SK-N-SH (cell line): Measurements from ENCODE around the gene ACP5. TPM values are rescaled to one million over a fixed set of nuclear protein-coding genes. Genes with fewer than 3 reads are reported as not detected.

Source experiments
- CTCF ChIA-PET: fragments of 300-600, 350-600 bp; formaldehyde crosslinking; extraction: SDS; loops from one replicate; lab custom pipeline; 2021; lab: Yijun Ruan, JAX
- POLR2A ChIA-PET: fragments of 350-600 bp; sonication (Branson Sonifier 250); formaldehyde crosslinking; extraction: SDS; loops from one replicate; lab custom pipeline; 2020; ENCODE audit warnings: antibody characterized with exemption, inconsistent platforms; lab: Yijun Ruan, JAX
- DNase-seq: peaks from one replicate; pipeline ENCODE4 v3.0.0; 2012
- H2AFZ ChIP-seq: fragments of 200-600 bp; sonication (generic); 2 replicates; pipeline ENCODE4 v1.8.1; 2016; ENCODE audit warnings: antibody characterized with exemption, mild to moderate bottlenecking, low read depth
- H3F3A ChIP-seq: fragments of 200-600 bp; sonication (generic); replicated peaks from 2 replicates; pipeline ENCODE3; 2016; ENCODE audit warnings: antibody characterized with exemption, mild to moderate bottlenecking; ENCODE audit not compliant: insufficient read depth
- H3K27ac ChIP-seq, 2 experiments: fragments of 200-500 bp in 1 of 2; fragments of 200-600 bp in 1 of 2; sonication (Bioruptor generic) in 1 of 2; sonication (generic), shearing (Covaris generic) in 1 of 2; 2 replicates each; pipeline versions ENCODE4 v1.5.1 to v1.6.1; 2014 to 2016; ENCODE audit warnings: low read depth in 2 of 2, inconsistent platforms in 1 of 2, low read length in 1 of 2, mild to moderate bottlenecking in 1 of 2, mixed read lengths in 1 of 2
- H3K27me3 ChIP-seq: fragments of 200-600 bp; sonication (generic), shearing (Covaris generic); 2 replicates; pipeline ENCODE4 v1.6.1; 2016; ENCODE audit warnings: mixed run types; ENCODE audit not compliant: insufficient read depth
- H3K36me3 ChIP-seq, 2 experiments: fragments of 200-500 bp in 1 of 2; fragments of 200-600 bp in 1 of 2; sonication (Bioruptor generic) in 1 of 2; sonication (generic) in 1 of 2; replicated peaks in 1 of 2; 2 replicates each; pipeline versions ENCODE3 to v1.5.1; 2014 to 2016; ENCODE audit warnings: low read length in 1 of 2, mild to moderate bottlenecking in 1 of 2; ENCODE audit not compliant: insufficient read depth in 2 of 2, control insufficient read depth in 1 of 2
- H3K4me1 ChIP-seq, 2 experiments: fragments of 200-500 bp in 1 of 2; fragments of 200-600 bp in 1 of 2; sonication (Bioruptor generic) in 1 of 2; sonication (generic), shearing (Covaris generic) in 1 of 2; 2 replicates each; pipeline versions ENCODE4 v1.5.1 to v1.6.1; 2014 to 2016; ENCODE audit warnings: low read depth in 1 of 2, low read length in 1 of 2, mixed run types in 1 of 2; ENCODE audit not compliant: insufficient read depth in 2 of 2, control insufficient read depth in 1 of 2
- H3K4me2 ChIP-seq: fragments of 200-600 bp; sonication (generic), shearing (Covaris generic); 2 replicates; pipeline ENCODE4 v1.6.1; 2017; ENCODE audit warnings: mixed run types
- H3K4me3 ChIP-seq, 2 experiments: fragments of 200-500 bp in 1 of 2; fragments of 200-600 bp in 1 of 2; sonication (Bioruptor generic) in 1 of 2; sonication (generic), shearing (Covaris generic) in 1 of 2; 2 replicates each; pipeline versions ENCODE4 v1.5.1 to v1.8.1; 2014 to 2016; ENCODE audit warnings: low read depth in 2 of 2, inconsistent platforms in 1 of 2, low read length in 1 of 2, mild to moderate bottlenecking in 1 of 2, mixed read lengths in 1 of 2, moderate library complexity in 1 of 2
- H3K79me2 ChIP-seq: fragments of 200-600 bp; sonication (generic); 2 replicates; pipeline ENCODE4 v1.8.1; 2017; ENCODE audit warnings: mild to moderate bottlenecking; ENCODE audit not compliant: insufficient read depth
- H3K9ac ChIP-seq: fragments of 200-600 bp; sonication (generic); 2 replicates; pipeline ENCODE4 v1.6.1; 2017; ENCODE audit warnings: mixed run types
- H3K9me2 ChIP-seq: fragments of 200-600 bp; sonication (generic); 2 replicates; pipeline ENCODE4 v1.6.1; 2017; ENCODE audit warnings: mixed run types
- H3K9me3 ChIP-seq: fragments of 200-600 bp; sonication (generic); 2 replicates; pipeline ENCODE4 v1.6.1; 2017; ENCODE audit warnings: mixed run types, mild to moderate bottlenecking, moderate library complexity
- H4K20me1 ChIP-seq: fragments of 200-600 bp; sonication (generic); 2 replicates; pipeline ENCODE4 v1.6.1; 2017; ENCODE audit warnings: mild to moderate bottlenecking, mixed run types; ENCODE audit not compliant: insufficient read depth
- CHD2 ChIP-seq: fragments of 150-350 bp; IDR thresholded peaks from 2 replicates; pipeline ENCODE4 v1.6.1; 2018; ENCODE audit warnings: low read length; ENCODE audit not compliant: partially characterized antibody
- ELF1 ChIP-seq: IDR thresholded peaks from 2 replicates; pipeline ENCODE4 v1.4.0; 2012
- EP300 ChIP-seq, 2 experiments: IDR thresholded peaks; 2 replicates each; pipeline versions ENCODE4 v1.4.0 to v1.6.1; 2012; ENCODE audit warnings: borderline replicate concordance in 1 of 2, low read depth in 1 of 2, low read length in 1 of 2
- EZH2phosphoT487 ChIP-seq: fragments of 200-600 bp; sonication (generic); IDR thresholded peaks from 2 replicates; pipeline ENCODE4 v1.6.1; 2017; ENCODE audit warnings: low read depth, mixed run types, mild to moderate bottlenecking, antibody characterized with exemption, moderate library complexity, borderline replicate concordance
- FOXJ3 ChIP-seq: sonication (generic); formaldehyde crosslinking; IDR thresholded peaks from 2 replicates; pipeline ENCODE4 v1.5.1; 2020; ENCODE audit warnings: mild to moderate bottlenecking, missing genetic modification reagents
- MXI1 ChIP-seq: IDR thresholded peaks from 2 replicates; pipeline ENCODE4 v1.6.1; 2012; ENCODE audit warnings: mild to moderate bottlenecking, low read depth, low read length, improper control_type of control experiment
- NFIC ChIP-seq: IDR thresholded peaks from 2 replicates; pipeline ENCODE4 v1.4.0; 2012; ENCODE audit warnings: borderline replicate concordance
- NRF1 ChIP-seq: IDR thresholded peaks from 2 replicates; pipeline ENCODE4 v1.6.1; 2012; ENCODE audit warnings: low read depth, mild to moderate bottlenecking, low read length
- POLR2AphosphoS5 ChIP-seq: IDR thresholded peaks from 2 replicates; pipeline ENCODE4 v1.6.1; 2012; ENCODE audit warnings: low read depth, low read length
- RFX5 ChIP-seq: IDR thresholded peaks from 2 replicates; pipeline ENCODE4 v1.6.1; 2012; ENCODE audit warnings: mild to moderate bottlenecking, improper control_type of control experiment, low read length
- RXRA ChIP-seq: IDR thresholded peaks from 2 replicates; pipeline ENCODE4 v1.4.0; 2012; ENCODE audit warnings: low read depth, mild to moderate bottlenecking, borderline replicate concordance
- TEAD4 ChIP-seq: IDR thresholded peaks from 2 replicates; pipeline ENCODE4 v1.4.0; 2012; ENCODE audit warnings: mild to moderate bottlenecking, borderline replicate concordance; ENCODE audit not compliant: insufficient read depth
- WGBS: methylation state at CpG from one replicate; pipeline ENCODE4 v1.1.6; 2017; ENCODE audit warnings: low lambda C conversion rate; 5-methylcytosine and 5-hydroxymethylcytosine counted together
- polyA plus RNA-seq, 3 experiments: library from polyadenylated mRNA; depleted of rRNA; stranded (reverse); fragments of >200 nt; gene quantifications; 2 replicates each; pipeline ENCODE4 v1.2.3, GENCODE V29; 2012
- TF ChIP-seq, protein P1 (sequence below): fragments of 150-350 bp; IDR thresholded peaks from 2 replicates; pipeline ENCODE4 v1.6.1; 2016; ENCODE audit warnings: mild to moderate bottlenecking, low read depth, low read length
- TF ChIP-seq, protein P2 (sequence below): IDR thresholded peaks from 2 replicates; pipeline ENCODE4 v1.4.0; 2012; ENCODE audit warnings: low read depth
- TF ChIP-seq, protein P3 (sequence below): IDR thresholded peaks from 2 replicates; pipeline ENCODE4; 2012
- TF ChIP-seq, protein P4 (sequence below): fragments of 200-600 bp; sonication (generic); IDR thresholded peaks from 2 replicates; pipeline ENCODE4 v1.6.1; 2017; ENCODE audit warnings: antibody characterized with exemption, mild to moderate bottlenecking, moderate library complexity
- TF ChIP-seq, protein P5 (sequence below): IDR thresholded peaks from 2 replicates; pipeline ENCODE4 v1.4.0; 2012; ENCODE audit warnings: low read depth, borderline replicate concordance

The ACP5 gene
- polyA plus RNA-seq, 1 of the 3 experiments (the other 2 are of a cell fraction) = 0.87 TPM

DNA sequence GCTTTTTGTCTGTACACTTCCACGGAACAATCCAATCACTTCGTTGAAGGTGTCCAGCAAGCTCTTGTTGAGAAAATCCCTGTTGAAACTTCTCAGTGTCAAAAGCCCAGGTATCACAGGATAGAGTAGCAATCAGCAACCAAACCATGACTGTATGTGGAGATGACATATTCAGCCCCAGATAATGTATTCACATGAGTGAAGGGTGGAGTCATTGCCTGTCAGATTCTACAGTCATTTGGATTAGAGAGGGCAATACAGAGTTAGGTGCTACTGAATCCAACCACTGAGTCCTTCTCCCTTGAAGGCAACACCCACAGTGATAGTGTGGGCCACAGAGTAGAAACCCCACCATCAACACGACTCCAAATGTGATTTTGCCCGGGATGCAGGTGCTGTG lies 43.1 kb upstream of the ACP5 start:
- ChIA-PET CTCF (interaction anchor here (0.6 kb wide), 1 partner anchor 14 kb away, joined by 3 read pairs; no protein-coding TSS in a partner anchor), POLR2A (no interaction called here)
- peaks cover 29% of the 10 kb centered on the region for H3F3A ChIP-seq
- WGBS = 86% methylated on average over 4 of the region's 4 CpGs
- TF ChIP-seq, protein P1, sequence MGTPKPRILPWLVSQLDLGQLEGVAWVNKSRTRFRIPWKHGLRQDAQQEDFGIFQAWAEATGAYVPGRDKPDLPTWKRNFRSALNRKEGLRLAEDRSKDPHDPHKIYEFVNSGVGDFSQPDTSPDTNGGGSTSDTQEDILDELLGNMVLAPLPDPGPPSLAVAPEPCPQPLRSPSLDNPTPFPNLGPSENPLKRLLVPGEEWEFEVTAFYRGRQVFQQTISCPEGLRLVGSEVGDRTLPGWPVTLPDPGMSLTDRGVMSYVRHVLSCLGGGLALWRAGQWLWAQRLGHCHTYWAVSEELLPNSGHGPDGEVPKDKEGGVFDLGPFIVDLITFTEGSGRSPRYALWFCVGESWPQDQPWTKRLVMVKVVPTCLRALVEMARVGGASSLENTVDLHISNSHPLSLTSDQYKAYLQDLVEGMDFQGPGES = no peak
- TF ChIP-seq, protein P2, sequence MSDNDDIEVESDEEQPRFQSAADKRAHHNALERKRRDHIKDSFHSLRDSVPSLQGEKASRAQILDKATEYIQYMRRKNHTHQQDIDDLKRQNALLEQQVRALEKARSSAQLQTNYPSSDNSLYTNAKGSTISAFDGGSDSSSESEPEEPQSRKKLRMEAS = no peak
- TF ChIP-seq, protein P3, sequence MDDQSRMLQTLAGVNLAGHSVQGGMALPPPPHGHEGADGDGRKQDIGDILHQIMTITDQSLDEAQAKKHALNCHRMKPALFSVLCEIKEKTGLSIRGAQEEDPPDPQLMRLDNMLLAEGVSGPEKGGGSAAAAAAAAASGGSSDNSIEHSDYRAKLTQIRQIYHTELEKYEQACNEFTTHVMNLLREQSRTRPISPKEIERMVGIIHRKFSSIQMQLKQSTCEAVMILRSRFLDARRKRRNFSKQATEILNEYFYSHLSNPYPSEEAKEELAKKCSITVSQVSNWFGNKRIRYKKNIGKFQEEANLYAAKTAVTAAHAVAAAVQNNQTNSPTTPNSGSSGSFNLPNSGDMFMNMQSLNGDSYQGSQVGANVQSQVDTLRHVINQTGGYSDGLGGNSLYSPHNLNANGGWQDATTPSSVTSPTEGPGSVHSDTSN = no peak
- TF ChIP-seq EP300 (IDR thresholded peaks at IDR 0.05; ENCODE audit: borderline replicate concordance in 1 of 2, low read depth in 1 of 2, low read length in 1 of 2) (no peak), ELF1 (no peak), MXI1 (no peak), NFIC (no peak), NRF1 (no peak), EZH2phosphoT487 (no peak), RFX5 (no peak), TEAD4 (no peak), POLR2AphosphoS5 (no peak), FOXJ3 (CRISPR knock-in tag) (no peak), RXRA (no peak), CHD2 (no peak)
- TF ChIP-seq, protein P4, sequence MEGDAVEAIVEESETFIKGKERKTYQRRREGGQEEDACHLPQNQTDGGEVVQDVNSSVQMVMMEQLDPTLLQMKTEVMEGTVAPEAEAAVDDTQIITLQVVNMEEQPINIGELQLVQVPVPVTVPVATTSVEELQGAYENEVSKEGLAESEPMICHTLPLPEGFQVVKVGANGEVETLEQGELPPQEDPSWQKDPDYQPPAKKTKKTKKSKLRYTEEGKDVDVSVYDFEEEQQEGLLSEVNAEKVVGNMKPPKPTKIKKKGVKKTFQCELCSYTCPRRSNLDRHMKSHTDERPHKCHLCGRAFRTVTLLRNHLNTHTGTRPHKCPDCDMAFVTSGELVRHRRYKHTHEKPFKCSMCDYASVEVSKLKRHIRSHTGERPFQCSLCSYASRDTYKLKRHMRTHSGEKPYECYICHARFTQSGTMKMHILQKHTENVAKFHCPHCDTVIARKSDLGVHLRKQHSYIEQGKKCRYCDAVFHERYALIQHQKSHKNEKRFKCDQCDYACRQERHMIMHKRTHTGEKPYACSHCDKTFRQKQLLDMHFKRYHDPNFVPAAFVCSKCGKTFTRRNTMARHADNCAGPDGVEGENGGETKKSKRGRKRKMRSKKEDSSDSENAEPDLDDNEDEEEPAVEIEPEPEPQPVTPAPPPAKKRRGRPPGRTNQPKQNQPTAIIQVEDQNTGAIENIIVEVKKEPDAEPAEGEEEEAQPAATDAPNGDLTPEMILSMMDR = no peak
- TF ChIP-seq, protein P5, sequence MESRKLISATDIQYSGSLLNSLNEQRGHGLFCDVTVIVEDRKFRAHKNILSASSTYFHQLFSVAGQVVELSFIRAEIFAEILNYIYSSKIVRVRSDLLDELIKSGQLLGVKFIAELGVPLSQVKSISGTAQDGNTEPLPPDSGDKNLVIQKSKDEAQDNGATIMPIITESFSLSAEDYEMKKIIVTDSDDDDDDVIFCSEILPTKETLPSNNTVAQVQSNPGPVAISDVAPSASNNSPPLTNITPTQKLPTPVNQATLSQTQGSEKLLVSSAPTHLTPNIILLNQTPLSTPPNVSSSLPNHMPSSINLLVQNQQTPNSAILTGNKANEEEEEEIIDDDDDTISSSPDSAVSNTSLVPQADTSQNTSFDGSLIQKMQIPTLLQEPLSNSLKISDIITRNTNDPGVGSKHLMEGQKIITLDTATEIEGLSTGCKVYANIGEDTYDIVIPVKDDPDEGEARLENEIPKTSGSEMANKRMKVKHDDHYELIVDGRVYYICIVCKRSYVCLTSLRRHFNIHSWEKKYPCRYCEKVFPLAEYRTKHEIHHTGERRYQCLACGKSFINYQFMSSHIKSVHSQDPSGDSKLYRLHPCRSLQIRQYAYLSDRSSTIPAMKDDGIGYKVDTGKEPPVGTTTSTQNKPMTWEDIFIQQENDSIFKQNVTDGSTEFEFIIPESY = no peak
- DNase-seq = no peak
- no peak overlapping the region for H2AFZ ChIP-seq
- H3K9me2 ChIP-seq = no peaks in the 10 kb centered on the region
- no peak overlapping the region for H3K27ac ChIP-seq
- no peaks in the 10 kb centered on the region for H4K20me1 ChIP-seq
- peaks cover 50 to 66% of the 10 kb centered on the region in 2 experiments for H3K36me3 ChIP-seq
- no peak overlapping the region for H3K4me3 ChIP-seq
- no peak overlapping the region for H3K4me2 ChIP-seq
- peaks cover 25% of the 10 kb centered on the region; the same call in 1 of the 2 replicates for H3K9me3 ChIP-seq
- H3K27me3 ChIP-seq = no peaks in the 10 kb centered on the region
- peaks cover 17% of the 10 kb centered on the region for H3K79me2 ChIP-seq
- H3K9ac ChIP-seq = no peak overlapping the region
- H3K4me1 ChIP-seq = peaks cover 0 to 9% of the 10 kb centered on the region in 2 experiments; a peak in 2 of 4 replicates
